ENCODE measurements around the gene TCF7L2. TPM values are rescaled to one million over a fixed set of nuclear protein-coding genes. Genes with fewer than 3 reads are reported as not detected.
A peak's percentile ranks its signal among the peaks of the same experiment; 100 is the strongest.

The TCF7L2 gene
- total RNA-seq, 1 donor: 6.7 TPM

- DNase-seq (ENCODE audit: low read depth in 2 of 3, low spot score in 2 of 3): no peak
Observed at GRCh38 chr10:113020838-113021237, 70.8 kb downstream of the TCF7L2 start.

- no peak for DNase-seq (ENCODE audit: low read depth in 2 of 3, low spot score in 2 of 3)
Observed at GRCh38 chr10:113021268-113022040, 71.4 kb downstream of the TCF7L2 start.

GRCh38 chr10:113022265-113022664 lies 72.2 kb downstream of the TCF7L2 start:
- DNase-seq (ENCODE audit: low read depth in 2 of 3, low spot score in 2 of 3): no peak

DNA sequence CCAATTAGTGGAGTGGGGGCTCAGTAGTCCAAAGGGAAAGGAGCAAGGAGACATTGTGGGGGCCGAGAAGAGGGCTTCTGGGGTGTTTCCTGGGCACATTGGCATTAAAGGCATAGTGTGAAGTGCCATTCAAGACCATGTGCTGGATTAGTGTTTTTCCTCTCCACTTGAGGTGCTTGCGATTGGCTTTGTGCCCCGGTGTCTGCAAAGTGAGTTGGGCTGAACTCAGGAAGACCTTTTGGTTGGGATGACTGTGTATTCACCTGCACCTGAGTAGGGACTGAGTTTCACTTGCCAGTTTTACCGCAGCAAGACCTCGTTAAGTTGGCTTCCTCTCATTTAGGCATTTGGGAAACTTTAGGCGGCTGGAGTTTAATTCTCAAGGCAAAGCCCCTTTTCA lies 73.0 kb downstream of the TCF7L2 start:
- DNase-seq (ENCODE audit: low read depth in 2 of 3, low spot score in 2 of 3): no peak

GRCh38 chr10:113024930-113025329 lies 74.9 kb downstream of the TCF7L2 start:
- DNase-seq (ENCODE audit: low read depth in 2 of 3, low spot score in 2 of 3): no peak

- DNase-seq (ENCODE audit: low read depth in 2 of 3, low spot score in 2 of 3): no peak
Observed at GRCh38 chr10:113025487-113025886, 75.4 kb downstream of the TCF7L2 start.

- no peak for DNase-seq (ENCODE audit: low read depth in 2 of 3, low spot score in 2 of 3)
Observed at GRCh38 chr10:113026679-113027078, 76.6 kb downstream of the TCF7L2 start.

DNA sequence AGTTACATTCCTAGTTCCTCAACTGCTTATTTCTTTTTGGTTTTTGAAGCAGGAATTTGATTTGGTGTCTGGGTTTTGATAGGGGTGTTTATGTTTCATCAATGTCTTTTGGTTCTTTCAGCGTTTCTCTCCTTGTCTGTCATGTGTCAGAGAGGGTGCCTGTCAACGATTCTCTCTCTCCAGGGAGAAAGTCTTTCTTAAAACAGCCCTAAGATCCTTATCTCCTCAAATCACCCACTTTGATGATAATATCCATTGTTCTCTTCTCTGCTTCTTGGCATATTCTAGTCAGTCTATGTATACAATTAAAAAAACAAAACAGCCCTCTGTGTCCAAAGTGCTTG lies 77.2 kb downstream of the TCF7L2 start:
- no peak for DNase-seq (ENCODE audit: low read depth in 2 of 3, low spot score in 2 of 3)

DNA sequence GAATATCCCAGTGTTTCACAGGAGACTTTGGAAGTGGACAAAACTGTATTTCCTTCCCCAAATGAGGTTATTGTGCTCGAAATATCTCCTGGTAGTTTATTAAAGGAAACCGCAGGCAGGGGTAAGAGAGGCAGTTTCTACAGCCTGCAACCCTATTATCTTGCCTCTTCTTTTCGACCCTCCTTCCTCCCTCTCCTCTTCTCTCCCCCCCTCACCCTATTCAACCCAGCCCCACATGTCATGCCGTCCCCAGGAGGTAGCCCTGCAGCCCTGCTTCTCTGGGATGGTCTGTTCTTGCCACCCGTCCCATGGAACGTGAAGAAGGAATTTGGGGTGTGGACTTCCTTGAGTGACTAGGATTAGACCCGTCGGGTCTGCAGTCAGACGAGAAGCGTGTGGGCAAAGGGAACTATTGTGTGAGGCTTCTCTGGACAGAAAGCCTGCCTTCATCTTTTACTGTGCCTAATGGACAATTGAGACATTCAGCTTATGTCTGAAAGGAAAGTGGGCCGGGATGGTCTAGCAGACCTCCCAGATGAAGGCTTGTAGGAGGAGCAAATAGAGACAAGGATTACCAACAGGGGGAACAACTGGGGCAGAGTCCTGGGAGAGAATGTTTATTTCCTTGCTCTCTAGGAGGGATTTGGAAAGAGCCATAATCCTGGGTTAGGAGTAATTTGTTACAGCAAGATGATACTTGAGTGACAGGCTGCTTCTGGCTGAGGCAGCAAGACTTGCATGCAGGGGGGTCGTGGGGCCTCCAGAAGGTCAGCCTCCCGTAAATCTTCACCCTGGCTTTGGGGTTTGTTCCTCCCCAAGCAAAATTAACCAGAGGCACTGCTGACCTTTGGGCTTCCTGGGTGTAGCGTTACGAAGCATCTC lies 77.8 kb downstream of the TCF7L2 start:
- DNase-seq (ENCODE audit: low read depth in 2 of 3, low spot score in 2 of 3): peak in 1 of 3 donors; percentile 23

DNA sequence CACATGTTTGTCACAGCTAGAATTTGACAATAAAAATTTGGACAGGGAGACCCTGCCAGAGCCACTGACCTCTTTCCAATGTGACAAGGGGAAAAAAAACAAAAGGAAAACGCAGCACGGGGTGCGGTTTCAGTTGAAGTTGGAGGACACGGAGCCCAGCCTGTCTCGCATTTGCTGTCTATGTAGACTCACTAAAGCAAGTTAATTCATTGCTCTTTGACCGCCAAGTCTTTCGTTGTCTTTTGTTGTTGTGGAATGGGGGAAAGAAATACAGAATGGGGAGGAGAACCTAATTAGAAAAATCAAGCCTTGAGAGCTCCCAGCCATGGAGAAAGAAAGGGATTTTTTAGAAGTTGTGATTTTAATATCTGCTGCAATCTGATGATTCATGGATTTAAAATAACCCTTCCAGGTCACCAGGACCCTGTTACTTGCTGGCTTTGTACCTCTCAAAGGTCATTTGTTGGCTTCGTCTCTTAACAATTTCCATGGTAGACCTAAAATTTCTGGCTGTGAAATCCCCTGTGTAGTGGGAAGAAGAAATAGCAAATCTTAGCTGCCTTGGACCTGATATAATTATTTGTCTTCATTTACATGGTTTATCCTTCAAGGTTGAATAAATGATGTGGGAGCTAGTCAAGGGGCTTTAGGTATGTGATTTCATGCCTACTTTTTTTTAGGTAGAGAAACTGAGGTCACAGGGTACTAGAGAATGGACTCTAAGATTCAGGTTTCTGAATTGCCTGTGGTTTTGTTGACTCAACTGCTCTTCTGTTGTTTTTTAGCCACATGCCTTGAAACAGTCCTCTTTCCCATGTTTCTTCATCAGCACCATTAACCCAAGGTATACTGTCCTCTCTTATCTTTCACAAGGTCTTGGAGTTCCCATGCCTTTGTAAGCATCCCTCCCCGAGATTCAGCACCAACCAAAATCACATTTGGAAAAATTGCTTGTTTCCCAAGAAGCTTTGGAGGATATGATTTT lies 78.7 kb downstream of the TCF7L2 start:
- no peak for DNase-seq (ENCODE audit: low read depth in 2 of 3, low spot score in 2 of 3)

DNA sequence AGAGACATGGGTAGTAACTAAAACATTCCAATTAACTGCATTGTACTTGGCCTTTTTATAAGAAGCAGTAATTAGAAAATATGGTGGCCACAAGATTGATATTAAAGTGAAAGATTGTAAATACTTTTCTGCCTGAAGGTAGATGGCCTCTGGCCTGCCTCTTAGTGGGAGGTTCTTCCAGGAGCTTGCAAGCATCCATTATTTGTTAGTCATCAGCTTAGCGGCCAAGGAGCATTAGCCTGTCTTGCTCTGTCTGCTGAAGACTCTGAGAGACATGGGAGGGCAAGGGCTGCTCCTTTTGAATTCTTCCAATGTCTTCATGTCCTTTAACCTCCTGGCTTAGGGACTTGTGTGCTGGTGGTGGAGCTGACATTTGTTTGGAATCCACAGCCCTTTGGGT lies 80.4 kb downstream of the TCF7L2 start:
- DNase-seq (ENCODE audit: low read depth in 2 of 3, low spot score in 2 of 3): no peak

DNA sequence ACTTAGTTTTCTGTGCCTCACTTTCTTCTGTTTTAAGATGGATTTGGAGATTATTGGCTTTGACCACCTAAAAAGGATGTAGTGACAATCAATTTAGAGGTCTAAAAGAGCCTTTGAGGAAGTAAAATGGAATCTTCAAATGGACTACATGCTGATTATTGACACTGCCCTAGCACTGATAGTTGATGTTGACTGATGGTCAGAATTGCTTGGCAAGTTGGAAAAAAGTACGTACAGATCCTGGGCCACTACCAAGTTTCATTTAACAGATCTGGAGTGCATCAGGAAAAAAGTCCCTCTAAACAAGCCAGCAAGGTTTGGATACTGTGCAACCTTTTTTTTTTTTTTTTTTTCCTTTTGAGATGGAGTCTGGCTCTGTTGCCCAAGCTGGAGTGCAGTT lies 81.1 kb downstream of the TCF7L2 start:
- DNase-seq (ENCODE audit: low read depth in 2 of 3, low spot score in 2 of 3): no peak

DNA sequence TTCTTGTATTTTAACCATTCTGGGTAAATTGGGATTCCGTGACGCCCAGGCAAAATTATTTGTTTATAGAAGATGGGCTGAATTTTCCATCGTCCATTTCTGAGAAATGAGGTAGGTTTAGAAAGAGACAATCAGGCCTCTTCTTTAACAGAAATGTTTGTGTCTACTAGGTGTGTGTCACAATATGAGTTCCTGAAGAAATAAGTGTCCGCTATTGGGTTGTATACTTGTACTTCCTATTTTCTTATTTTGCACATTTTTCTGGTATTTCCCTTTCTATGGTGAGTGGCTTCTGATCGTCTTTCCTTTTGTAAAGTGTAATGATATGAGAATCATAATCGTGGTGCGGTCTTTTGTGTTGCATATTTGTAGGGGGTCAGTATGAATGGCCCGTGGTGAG lies 83.9 kb downstream of the TCF7L2 start:
- DNase-seq (ENCODE audit: low read depth in 2 of 3, low spot score in 2 of 3): no peak

DNA sequence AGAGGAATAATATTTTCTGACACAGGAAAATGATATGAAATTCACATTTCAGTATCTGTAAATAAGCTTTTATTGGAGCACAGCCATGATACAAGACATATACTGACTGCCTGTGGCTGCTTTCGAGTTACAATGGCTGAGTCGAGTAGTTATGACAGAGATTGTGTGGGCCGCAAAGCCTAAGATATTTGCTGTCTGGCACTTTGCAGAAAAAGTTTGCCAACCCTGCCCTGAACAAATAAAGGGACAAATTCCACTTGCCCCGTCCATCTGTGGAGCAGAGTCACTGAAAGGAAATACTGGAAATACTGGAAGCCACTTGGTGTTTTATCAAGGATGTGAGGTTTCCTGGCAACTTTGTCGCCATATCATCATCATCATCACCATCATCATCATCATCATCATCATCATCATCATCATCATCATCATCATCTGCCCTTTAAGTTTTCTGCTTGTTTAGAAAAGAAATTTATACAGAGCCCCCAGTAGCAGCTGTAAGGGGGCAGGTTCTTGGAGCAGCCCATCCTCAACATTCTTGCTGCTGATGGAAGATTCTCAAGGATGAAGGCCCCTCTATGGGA lies 85.8 kb downstream of the TCF7L2 start:
- no peak for DNase-seq (ENCODE audit: low read depth in 2 of 3, low spot score in 2 of 3)

DNA sequence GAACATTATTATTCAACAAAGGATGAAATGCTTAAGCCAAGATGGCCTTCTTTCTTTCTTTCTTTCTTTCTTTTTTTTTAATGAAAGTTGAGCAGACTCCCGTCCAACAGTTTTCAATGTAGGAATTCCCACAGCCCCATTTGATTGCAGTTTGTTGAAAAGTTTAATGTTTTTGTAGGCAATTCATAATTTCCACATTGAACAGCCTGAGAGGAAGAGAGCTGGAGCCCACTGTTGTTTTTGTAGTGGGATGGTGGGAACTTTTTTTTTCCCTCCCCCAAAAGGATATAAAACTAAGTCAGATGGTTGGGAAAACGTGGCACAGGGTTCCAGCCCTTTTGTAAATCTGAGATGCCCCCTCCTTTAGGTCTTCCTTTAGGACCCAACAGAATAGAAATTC lies 86.6 kb downstream of the TCF7L2 start:
- no peak for DNase-seq (ENCODE audit: low read depth in 2 of 3, low spot score in 2 of 3)

DNA sequence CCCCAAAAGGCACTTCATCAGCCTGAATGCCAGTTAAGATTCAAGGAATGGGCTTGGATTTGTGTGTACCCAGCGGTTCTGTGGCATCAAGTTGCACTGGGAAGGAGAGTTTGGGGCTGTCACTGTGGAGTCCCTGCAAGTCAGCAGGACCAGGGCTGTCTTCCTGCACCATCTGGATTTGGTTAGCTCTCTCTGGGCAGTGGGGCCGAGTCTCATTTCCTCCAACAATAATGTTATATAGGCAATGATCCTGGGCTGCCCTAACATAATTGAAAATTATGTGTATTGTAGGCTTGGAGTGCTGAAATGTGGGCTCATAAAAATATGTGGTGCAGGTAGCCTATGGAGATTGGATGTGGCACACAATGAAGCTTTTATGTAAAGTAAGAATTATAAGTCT lies 87.2 kb downstream of the TCF7L2 start:
- no peak for DNase-seq (ENCODE audit: low read depth in 2 of 3, low spot score in 2 of 3)

- DNase-seq (ENCODE audit: low read depth in 2 of 3, low spot score in 2 of 3): no peak
Observed at GRCh38 chr10:113038183-113038582, 88.1 kb downstream of the TCF7L2 start.

- DNase-seq (ENCODE audit: low read depth in 2 of 3, low spot score in 2 of 3): no peak
Observed at GRCh38 chr10:113038985-113039384, 88.9 kb downstream of the TCF7L2 start.

DNA sequence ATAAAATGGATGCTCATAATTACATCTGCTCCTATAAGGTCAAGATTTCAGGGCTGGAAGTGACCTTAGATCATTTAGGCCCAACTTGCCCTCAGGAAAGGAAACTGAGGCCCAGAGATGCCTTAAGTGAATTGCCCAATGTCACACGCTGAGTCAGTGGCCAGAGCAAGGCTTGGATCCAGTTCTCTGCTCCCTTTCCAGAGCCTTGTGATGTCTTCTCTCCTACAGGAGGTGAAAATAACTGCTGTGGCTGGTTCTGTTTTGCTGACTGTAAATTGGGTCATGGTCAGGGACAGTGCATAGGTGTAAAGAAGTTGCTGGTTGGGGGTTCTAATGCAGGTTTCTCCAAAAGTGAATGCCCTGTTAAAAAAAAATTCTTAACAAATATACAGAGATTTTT lies 91.3 kb downstream of the TCF7L2 start:
- no peak for DNase-seq (ENCODE audit: low read depth in 2 of 3, low spot score in 2 of 3)

Measured in hematopoietic multipotent progenitor cell (in vitro differentiated cells).